ENCODE data around the gene FAM162A.
A peak's percentile ranks its signal among the peaks of the same experiment; 100 is the strongest.

FAM162A gene

DNA sequence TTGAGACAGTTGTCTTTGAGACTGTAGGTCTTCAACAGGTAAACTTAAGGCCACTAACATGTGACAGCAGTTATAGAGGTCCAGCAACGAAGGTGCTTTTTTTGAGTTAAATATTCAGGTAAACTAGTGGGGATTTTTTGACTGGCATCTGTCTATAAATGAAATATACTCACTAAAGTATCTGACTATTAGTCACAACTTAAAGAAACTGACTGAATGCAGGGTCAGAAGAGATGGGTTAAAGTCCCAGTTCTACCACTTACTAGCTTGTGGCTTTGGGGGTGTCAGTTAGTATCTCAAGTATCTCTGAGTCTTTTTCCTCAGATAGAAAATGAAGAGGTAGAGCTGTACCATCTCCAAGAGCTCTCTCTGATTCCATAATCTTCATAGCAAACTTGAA is 18.9 kb upstream of the FAM162A start:
- no peak for TF ChIP-seq POLR2A (IDR thresholded peaks at IDR 0.05; ENCODE audit: low read depth, low read length)
- DNase-seq (ENCODE audit: insufficient read length, low spot score): no peak
- no peak for FAIRE-seq

DNA sequence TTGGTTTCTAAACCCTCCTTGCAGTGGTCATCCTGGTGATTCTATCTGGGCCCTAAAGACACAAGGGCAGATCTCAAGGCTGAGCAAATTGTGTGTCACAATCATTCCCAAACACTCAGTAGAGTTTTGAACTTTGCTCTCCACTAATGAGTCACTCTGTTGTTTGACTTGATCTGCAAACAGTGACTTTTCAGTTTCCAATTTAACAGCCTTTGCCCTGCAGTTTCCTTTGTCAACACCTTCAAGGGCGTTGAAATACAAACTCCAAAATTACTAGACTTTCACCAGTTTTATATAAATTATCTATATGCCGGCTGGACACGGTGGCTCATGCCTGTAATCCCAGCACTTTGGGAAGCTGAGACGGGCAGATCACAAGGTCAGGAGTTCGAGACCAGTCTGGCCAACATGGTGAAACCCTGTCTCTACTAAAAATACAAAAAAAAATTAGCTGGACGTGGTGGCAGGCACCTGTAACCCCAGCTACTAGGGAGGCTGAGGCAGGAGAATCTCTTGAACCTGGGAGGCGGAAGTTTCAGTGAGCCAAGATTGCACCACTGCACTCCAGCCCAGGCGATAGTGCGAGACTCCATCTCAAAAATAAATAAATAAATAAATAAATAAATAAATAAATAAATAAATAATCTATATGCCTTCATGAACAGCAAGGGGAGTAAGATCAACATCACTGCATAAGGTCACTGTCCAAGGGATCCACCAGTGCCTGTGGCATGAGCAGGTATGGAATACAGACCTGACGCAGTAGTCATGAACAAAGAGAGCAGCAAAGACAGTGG is 18.2 kb upstream of the FAM162A start:
- peak; percentile 95 for FAIRE-seq

DNA sequence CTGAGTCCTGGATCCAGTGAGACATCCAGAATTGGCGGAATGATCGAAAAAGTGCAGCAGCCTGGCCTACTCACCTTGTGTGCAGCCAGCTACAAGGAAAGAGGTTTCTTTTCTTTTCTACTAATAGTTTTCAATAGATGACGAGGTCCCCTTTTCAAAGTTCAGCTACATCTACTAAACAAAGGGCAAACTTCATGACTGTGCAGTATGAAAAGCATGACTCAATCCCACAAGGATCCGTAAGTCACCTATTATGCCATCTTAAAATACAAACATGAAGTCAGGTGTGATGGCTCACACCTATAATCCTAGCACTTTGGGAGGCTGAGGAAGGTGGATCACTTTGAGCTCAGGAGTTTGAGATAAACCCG is 17.6 kb upstream of the FAM162A start:
- DNase-seq (ENCODE audit: insufficient read length, low spot score) (no peak), FAIRE-seq (peak; percentile 53)
- no peak for TF ChIP-seq POLR2A (IDR thresholded peaks at IDR 0.05; ENCODE audit: low read depth, low read length)

More for the DNA sequence above, 18.2 kb upstream of the FAM162A start:
- peak; percentile 28 for DNase-seq (ENCODE audit: insufficient read length, low spot score)

GRCh38 chr3:122374034-122374433 is 9.9 kb upstream of the FAM162A start:
- no peak for FAIRE-seq
- no peak for DNase-seq (ENCODE audit: insufficient read length, low spot score)
- no peak for TF ChIP-seq POLR2A (IDR thresholded peaks at IDR 0.05; ENCODE audit: low read depth, low read length)

- no peak for DNase-seq (ENCODE audit: insufficient read length, low spot score)
- no peak for FAIRE-seq
- no peak for TF ChIP-seq POLR2A (IDR thresholded peaks at IDR 0.05; ENCODE audit: low read depth, low read length)
Measured at GRCh38 chr3:122377975-122378374, 6.0 kb upstream of the FAM162A start.

DNA sequence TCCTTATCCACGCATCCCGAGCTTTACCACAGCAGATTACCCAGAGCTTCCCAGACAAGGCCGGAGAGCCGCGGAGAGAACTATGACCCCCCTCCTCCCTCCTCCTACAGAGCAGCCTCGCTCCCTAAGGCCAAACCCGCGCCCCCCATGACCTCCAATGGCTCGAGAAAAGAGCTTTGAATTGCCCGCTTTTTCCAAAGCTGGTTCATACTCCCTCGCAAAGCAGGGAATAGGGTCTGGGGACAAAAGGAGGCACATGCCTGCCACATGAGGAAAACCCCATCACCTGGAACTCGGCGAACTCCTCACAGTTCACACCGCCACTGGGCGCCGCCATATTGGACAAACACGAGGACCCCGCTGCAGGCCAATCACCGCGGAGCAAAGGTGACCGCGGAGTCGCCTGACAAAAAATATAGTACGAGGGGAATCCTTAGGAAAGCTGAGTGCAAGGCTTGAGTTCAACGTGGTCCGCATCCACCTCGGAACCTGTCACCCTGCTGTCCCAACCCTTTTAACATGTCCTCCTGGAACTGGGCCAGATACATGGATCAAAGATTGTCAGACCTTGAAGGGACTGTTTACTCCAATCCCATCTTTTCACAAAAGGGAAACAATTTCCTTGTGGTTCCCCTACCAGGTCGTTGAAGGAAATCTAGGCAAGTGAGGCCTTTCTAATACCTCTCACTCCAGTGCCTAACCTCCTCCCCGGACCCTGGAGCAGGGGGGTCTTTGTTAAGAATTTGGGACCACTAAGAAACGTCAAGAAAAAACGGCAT is 905 bp upstream of the FAM162A start, which contains the start of gene MIX23:
TSS of gene MIX23 (minus strand) at position 344 of the 779 bp plus-strand sequence. CDS start at position 337, 7 bp downstream.
- DNase-seq (ENCODE audit: insufficient read length, low spot score): peak; percentile 69
- peak; percentile 88 for FAIRE-seq
- peak; percentile 60 for TF ChIP-seq POLR2A (IDR thresholded peaks at IDR 0.05; ENCODE audit: low read depth, low read length)

GRCh38 chr3:122387709-122388108 is 3.7 kb downstream of the FAM162A start:
- DNase-seq (ENCODE audit: insufficient read length, low spot score): no peak
- TF ChIP-seq POLR2A (IDR thresholded peaks at IDR 0.05; ENCODE audit: low read depth, low read length): no peak
- no peak for FAIRE-seq

GRCh38 chr3:122389197-122389596 is 5.2 kb downstream of the FAM162A start:
- DNase-seq (ENCODE audit: insufficient read length, low spot score) (no peak), FAIRE-seq (no peak)
- TF ChIP-seq POLR2A (IDR thresholded peaks at IDR 0.05; ENCODE audit: low read depth, low read length): no peak

- no peak for TF ChIP-seq POLR2A (IDR thresholded peaks at IDR 0.05; ENCODE audit: low read depth, low read length)
- FAIRE-seq (no peak), DNase-seq (ENCODE audit: insufficient read length, low spot score) (no peak)
Measured at GRCh38 chr3:122389892-122390291, 5.9 kb downstream of the FAM162A start.

DNA sequence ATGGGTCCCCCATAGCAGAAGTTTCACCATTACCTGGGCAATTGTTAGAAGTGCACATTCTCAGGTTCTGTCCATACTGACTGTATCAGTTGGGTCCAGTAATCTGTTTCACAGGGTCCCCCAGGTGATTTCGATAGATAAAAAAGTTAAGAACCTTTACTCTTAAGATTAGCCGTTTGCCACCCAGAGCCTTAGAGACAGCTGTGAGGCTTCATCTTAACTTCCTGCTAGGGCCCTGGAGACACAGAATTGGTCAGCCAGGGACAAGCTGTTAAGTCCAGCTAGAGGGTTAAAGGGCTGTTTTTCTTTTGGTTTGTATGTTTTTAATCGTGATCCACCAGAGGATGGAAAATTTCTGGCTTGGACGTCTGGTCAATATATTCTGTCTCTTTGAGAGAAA is 6.7 kb downstream of the FAM162A start:
- no peak for FAIRE-seq
- no peak for TF ChIP-seq POLR2A (IDR thresholded peaks at IDR 0.05; ENCODE audit: low read depth, low read length)
- no peak for DNase-seq (ENCODE audit: insufficient read length, low spot score)

GRCh38 chr3:122391681-122392446 is 7.9 kb downstream of the FAM162A start:
- FAIRE-seq: no peak
- no peak for TF ChIP-seq POLR2A (IDR thresholded peaks at IDR 0.05; ENCODE audit: low read depth, low read length)
- DNase-seq (ENCODE audit: insufficient read length, low spot score): no peak

DNA sequence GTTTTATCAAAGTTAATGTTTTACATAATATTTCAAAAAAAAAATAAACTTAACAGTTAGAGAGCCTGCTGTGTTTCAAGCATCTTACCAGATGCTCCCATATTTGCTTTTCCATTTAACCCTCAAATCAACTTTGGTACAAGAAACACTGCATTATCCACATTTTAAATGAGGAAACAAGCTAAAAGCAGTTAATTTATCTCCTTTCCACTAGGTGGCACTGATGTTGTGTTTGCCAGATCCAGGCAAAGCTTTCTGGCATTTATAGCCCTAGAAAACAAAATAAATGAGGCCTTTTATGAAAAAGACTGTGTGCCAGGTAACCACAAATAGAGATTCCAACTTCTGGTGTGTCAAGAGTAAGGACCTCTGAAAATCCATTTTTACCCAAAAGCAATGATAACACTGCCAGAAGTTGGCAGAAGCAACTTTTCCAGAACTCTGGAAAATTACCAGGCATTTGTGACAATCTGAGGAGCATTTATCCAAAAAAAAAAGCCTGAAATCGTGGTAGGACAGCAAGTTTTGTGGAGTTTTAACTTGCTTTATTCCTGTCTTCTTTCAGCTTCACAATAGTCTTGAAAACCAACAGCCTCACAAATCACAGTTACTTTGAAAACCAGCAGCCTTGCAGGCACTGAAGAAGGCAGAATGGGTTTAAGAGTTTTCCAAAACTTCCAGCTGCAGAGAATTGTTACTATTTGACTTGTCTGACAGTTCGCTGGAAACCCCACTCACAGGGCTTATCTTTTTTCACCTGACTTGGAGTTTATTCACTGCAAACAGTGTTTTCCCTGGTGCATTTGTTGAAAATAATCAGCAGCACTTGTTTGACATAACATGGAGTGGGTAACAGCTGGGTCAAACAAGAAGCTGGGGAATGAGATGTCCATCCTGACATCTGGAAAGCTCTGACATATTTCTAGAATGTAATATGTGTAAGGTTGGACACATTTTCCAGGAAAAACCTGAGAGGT is 9.2 kb downstream of the FAM162A start:
- no peak for DNase-seq (ENCODE audit: insufficient read length, low spot score)
- no peak for TF ChIP-seq POLR2A (IDR thresholded peaks at IDR 0.05; ENCODE audit: low read depth, low read length)
- FAIRE-seq: peak; percentile 90

DNA sequence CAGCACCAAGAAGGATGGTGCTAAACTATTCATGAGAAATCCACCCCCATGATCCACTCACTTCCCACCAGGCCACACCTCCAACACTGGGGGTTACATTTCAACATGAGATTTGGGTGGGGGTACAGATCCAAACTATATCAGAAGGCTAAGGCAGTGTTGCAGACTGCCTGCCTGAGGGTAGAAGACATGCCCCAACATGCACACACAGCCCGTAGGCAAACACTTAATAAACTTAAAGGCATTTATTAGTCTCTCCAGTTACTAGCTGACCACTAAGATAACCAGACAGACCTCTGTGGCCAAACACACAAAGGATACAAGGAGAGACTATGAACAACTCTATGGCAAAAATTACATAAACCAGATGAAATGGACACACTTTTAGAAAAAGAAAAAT is 10.2 kb downstream of the FAM162A start:
- TF ChIP-seq POLR2A (IDR thresholded peaks at IDR 0.05; ENCODE audit: low read depth, low read length): no peak
- FAIRE-seq (no peak), DNase-seq (ENCODE audit: insufficient read length, low spot score) (no peak)
